ENCODE data around the gene AAMP.

Gene AAMP

DNA sequence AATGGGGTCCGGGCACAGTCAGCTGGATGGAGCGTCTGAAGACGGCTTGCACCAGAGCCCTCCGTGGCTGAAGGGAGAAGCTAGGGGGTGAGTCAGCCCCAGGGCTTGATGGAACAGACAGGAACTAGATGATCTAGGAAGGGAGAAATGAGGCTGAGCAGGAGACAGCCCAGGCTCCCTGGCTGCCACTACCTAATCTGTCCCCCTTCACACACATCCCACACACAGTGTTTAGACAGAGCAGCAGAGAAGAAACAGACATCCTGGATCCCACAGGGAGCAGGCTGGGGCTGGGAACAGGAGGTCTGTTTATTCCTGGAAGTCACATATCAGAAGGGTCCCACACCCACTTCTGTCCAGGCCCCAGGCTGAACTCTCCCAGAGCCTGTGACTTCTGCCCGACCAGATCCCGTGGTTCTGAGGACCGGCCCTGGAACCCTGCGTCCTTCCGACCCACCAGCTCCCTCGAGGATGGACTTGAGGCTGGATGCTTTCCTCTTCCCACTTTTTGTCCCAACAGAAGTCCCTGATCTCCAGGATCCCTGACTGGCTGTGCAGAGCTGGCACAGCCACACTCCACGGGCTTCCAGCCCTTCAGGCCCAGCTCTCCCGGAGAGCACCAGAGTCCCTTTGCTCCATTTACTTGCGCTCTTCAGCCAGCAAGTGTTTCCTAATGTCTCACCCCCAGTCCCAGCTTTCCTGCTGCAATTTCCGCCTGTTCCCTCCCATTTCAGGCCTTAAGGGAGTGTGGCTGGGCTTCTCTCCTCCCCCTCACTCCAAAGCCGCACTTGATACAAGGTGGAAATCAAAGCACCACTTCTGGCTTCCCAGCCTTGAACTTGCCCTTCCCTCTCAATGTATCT is 10.6 kb downstream of the AAMP start:
- no peak for DNase-seq (ENCODE audit: low read depth)

DNA sequence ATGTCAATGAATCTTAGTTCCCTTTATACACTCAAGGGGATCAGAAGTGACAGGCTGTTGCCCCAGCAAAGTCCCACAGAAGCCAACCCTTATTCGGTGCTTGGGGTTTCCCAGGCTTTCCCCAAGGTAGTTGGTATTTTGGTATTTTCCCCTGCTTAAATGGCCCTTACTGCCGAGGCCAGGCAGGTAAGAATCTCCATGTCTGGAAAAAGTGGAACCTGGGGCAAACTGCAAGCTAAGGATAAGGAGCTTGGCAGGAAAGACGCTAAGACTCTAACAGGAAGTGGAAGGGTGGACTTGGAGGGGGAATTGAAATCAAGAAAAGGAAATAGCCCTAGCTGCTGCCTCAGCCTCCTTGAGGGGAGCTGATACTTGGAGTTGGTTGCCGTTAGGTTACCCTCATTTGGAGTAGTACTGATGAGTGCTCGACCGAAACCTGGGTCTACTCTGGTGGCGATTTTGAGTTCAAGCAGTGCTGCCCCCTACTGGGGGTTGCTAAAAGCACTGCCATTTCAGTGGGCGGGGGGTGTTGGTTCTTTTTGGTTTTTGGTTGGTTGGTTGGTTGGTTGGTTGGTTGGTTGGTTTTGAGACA is 12.5 kb downstream of the AAMP start:
- peak; percentile 66 for DNase-seq (ENCODE audit: low read depth)

GRCh38 chr2:218256612-218257350 is 13.2 kb downstream of the AAMP start:
- no peak for DNase-seq (ENCODE audit: low read depth)

DNA sequence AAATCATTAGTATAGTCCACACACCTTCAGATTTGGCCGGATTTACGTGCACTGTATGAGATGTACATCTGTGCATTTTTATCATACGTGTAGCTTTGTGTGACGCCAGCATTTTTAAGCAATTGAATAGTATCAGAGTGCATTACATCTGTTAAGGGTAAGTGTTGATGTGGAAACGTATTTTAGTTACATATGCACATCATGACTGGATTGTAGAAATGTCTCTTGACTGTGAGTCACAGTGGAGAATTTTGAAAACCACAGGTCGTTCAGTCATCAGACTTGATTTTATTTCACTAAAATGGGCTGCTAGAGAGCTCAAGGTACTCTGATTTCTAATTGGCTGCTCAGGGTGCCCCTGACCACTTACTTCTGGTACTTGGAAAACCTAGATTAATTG is 14.5 kb downstream of the AAMP start:
- DNase-seq (ENCODE audit: low read depth): no peak

GRCh38 chr2:218253232-218253625 is 16.7 kb downstream of the AAMP start:
- no peak for DNase-seq (ENCODE audit: low read depth)

DNA sequence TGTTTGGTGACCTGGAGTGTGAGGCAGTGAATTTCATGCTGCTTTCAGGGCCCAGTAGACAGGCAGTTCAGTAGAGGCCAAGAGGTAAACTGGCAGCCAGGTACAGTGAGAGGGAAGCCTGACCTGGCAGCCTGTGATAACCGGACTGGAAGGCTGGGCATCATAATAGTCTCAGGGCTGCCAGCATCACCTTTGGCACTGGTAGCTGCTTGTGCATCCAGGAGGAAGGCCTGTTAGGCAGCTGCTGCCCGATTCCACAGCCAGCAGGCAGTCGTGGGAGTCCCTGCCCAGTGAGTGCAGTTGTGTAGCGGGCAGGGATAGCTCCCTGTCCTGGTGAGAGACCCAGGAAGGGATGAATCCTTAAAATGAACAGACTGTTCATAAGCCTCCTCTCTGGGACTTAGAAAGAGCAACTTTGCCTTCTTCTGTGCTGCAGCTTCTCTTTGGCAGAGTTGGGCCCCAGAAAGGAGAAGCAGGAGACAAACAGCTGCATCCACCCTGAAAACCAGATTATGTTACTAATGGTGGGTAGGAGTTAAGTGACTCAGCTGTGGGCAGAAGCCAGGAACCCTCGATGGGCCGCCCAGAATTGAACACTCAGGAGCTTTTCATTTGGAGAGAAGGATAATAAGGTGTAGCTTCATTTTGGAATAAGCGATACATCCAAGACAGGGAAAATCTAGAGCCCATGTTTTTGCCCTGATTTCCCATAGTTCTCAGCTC is 17.3 kb downstream of the AAMP start:
- no peak for DNase-seq (ENCODE audit: low read depth)

DNA sequence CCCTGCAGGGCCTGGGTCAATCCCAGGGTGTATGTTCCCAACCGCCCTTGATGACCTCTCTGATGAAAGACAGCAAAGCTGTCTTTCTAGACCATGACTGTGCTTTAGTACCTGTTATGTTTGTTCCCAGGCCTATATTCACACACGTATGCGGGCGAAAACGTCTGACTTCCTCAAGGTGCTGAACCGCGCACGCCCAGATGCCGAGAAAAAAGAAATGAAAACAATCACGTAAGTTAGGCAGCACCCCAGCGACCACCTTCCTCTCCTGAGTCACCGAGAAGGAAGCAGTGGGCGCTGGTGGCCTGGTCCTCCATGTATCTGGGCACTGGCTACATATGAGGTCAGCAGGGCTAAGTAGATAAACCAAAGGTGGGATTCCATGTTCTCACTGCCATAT is 20.2 kb downstream of the AAMP start:
- no peak for DNase-seq (ENCODE audit: low read depth)

GRCh38 chr2:218245214-218245613 is 24.7 kb downstream of the AAMP start:
- DNase-seq (ENCODE audit: low read depth): no peak

GRCh38 chr2:218244665-218245064 is 25.3 kb downstream of the AAMP start:
- no peak for DNase-seq (ENCODE audit: low read depth)

GRCh38 chr2:218244204-218244603 is 25.7 kb downstream of the AAMP start:
- no peak for DNase-seq (ENCODE audit: low read depth)

DNA sequence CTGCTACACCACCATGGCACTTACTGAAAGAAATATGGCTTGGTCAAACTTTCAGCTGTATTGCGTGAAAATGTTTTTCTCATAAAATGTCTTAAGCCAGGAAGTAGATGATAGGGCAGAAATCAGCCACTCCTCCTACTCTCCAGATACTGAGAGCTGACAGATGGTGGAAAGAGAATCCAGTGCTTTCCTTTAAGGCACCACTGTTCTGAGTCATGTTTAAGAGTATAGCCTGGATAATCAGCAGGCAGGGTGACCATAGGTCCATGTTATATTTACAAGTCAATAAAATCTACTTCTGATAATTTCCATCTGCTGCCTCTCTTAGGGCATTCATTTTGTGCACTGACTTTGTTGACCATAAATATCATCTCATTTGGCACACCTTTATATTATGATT is 31.1 kb downstream of the AAMP start:
- no peak for DNase-seq (ENCODE audit: low read depth)

DNA sequence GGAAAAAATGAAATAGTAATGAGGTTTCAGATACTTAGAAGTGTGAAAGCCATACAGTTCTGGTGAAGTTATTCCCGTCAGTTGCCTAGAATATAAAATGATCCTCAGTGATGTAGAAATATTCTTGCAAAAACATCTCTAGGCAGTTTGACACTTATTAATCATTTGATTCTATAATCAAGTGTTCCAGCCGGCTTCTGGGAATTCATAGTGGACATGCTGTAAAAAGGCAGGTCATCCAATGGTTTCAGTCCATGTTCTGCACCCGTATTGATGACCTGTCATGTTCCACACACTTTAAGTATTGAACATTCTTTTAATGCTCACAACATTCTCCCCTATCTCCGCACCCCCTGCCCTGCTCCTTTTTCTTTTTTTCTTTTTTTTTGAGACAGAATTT is 33.1 kb downstream of the AAMP start:
- no peak for DNase-seq (ENCODE audit: low read depth)

DNA sequence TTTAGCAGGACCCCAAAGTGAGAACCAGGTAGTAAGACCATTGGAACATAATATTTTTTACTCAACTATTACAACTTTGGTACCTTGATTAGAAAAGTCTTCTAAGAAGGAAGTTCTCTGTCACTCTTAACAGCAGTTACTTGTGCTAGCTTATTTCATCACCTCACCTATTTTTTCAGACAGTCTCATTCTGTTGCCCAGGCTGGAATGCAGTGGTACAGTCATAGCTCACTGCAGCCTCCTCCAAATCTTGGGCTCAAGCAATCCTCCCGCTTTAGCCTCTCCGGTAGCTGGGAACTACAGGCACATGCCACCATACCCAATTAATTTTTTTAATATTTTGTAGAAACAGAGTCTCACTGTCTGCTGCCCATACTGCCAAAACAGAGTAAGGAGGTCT is 34.9 kb downstream of the AAMP start:
- no peak for DNase-seq (ENCODE audit: low read depth)

DNA sequence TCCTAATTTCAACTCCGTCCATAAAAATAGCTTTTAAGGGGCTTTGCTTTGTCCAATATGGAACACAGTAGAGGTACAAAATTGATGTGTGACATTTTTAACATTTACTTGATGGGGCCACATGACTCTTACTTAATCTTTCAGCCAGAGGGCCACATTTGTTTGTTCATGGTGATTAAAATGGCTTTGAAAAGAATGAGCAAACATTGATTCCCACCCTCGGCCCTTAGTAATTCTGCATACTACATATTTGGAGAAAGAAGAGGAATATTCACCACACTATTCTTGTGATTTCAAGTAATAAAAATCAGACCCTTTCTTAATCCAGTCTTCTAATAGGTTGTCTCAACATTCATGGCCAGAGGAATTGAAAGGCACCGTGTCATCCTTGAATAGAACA is 35.4 kb downstream of the AAMP start:
- DNase-seq (ENCODE audit: low read depth): no peak

GRCh38 chr2:218233543-218233942 is 36.4 kb downstream of the AAMP start:
- DNase-seq (ENCODE audit: low read depth): no peak

GRCh38 chr2:218230882-218231281 is 39.1 kb downstream of the AAMP start:
- DNase-seq (ENCODE audit: low read depth): no peak

GRCh38 chr2:218229851-218230250 is 40.1 kb downstream of the AAMP start:
- DNase-seq (ENCODE audit: low read depth): no peak

GRCh38 chr2:218229239-218229638 is 40.7 kb downstream of the AAMP start:
- DNase-seq (ENCODE audit: low read depth): no peak

- no peak for DNase-seq (ENCODE audit: low read depth)
These were observed 41.4 kb downstream of the AAMP start for GRCh38 chr2:218228366-218229090.

DNA sequence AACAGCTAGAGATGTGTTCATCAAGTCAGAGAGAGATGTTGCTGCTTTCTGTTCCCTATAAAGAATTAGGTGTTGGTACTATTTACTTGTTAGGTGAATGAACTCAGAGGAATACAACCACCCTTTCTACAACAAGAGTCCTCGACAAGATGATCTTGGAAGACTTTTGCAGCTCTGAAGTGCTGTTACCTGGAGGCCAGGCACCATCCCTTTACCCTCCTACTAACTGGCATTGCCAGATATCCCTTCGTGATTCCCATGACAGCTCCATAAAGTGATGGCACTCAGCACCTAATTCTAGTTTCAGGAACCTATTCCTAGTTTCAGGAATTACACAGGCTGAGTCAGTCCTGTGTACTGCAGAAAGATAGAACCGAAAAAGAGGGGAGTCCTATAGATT is 43.0 kb downstream of the AAMP start:
- no peak for DNase-seq (ENCODE audit: low read depth)

- no peak for DNase-seq (ENCODE audit: low read depth)
These were observed 45.8 kb downstream of the AAMP start for GRCh38 chr2:218224186-218224585.

DNA sequence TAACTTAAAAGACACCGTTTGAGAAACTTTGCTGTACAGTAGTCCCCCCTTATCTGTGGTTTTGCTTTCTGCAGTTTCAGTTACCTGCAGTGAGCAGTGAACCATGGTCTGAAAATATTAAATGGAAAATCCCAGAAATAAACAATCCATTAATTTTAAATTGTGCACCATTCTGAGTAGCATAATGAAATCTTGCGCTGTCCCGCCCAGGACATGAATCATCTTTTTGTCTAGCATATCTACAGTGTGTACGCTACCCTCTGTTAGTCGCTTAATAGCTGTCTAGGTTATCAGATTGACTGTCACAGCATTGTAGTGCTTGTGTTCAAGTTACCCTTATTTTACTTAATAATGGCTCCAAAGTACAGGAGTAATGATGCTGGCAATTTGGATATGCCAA is 46.9 kb downstream of the AAMP start:
- no peak for DNase-seq (ENCODE audit: low read depth)
